ENCODE measurements around the gene MANBA.

GRCh38 chr4:102693262-102693850, 67.4 kb downstream of the MANBA start:
- TF ChIP-seq CHD4 (IDR thresholded peaks at IDR 0.05; ENCODE audit: borderline replicate concordance) (no peak), POLR2A (IDR thresholded peaks at IDR 0.05; ENCODE audit: low read length) (no peak), CTCF (IDR thresholded peaks at IDR 0.05) (no peak), MAX (IDR thresholded peaks at IDR 0.05) (no peak), KDM5A (IDR thresholded peaks at IDR 0.05) (no peak), POLR2AphosphoS2 (conservative IDR thresholded peaks at IDR 0.05; ENCODE audit: low read length) (no peak)
- TF ChIP-seq, protein P1, sequence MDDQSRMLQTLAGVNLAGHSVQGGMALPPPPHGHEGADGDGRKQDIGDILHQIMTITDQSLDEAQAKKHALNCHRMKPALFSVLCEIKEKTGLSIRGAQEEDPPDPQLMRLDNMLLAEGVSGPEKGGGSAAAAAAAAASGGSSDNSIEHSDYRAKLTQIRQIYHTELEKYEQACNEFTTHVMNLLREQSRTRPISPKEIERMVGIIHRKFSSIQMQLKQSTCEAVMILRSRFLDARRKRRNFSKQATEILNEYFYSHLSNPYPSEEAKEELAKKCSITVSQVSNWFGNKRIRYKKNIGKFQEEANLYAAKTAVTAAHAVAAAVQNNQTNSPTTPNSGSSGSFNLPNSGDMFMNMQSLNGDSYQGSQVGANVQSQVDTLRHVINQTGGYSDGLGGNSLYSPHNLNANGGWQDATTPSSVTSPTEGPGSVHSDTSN (IDR thresholded peaks at IDR 0.05), result no peak
- TF ChIP-seq, protein P2, sequence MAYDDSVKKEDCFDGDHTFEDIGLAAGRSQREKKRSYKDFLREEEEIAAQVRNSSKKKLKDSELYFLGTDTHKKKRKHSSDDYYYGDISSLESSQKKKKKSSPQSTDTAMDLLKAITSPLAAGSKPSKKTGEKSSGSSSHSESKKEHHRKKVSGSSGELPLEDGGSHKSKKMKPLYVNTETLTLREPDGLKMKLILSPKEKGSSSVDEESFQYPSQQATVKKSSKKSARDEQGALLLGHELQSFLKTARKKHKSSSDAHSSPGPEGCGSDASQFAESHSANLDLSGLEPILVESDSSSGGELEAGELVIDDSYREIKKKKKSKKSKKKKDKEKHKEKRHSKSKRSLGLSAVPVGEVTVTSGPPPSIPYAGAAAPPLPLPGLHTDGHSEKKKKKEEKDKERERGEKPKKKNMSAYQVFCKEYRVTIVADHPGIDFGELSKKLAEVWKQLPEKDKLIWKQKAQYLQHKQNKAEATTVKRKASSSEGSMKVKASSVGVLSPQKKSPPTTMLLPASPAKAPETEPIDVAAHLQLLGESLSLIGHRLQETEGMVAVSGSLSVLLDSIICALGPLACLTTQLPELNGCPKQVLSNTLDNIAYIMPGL (CRISPR knock-in tag; IDR thresholded peaks at IDR 0.05; ENCODE audit: borderline replicate concordance), result no peak
- TF ChIP-seq, protein P3, sequence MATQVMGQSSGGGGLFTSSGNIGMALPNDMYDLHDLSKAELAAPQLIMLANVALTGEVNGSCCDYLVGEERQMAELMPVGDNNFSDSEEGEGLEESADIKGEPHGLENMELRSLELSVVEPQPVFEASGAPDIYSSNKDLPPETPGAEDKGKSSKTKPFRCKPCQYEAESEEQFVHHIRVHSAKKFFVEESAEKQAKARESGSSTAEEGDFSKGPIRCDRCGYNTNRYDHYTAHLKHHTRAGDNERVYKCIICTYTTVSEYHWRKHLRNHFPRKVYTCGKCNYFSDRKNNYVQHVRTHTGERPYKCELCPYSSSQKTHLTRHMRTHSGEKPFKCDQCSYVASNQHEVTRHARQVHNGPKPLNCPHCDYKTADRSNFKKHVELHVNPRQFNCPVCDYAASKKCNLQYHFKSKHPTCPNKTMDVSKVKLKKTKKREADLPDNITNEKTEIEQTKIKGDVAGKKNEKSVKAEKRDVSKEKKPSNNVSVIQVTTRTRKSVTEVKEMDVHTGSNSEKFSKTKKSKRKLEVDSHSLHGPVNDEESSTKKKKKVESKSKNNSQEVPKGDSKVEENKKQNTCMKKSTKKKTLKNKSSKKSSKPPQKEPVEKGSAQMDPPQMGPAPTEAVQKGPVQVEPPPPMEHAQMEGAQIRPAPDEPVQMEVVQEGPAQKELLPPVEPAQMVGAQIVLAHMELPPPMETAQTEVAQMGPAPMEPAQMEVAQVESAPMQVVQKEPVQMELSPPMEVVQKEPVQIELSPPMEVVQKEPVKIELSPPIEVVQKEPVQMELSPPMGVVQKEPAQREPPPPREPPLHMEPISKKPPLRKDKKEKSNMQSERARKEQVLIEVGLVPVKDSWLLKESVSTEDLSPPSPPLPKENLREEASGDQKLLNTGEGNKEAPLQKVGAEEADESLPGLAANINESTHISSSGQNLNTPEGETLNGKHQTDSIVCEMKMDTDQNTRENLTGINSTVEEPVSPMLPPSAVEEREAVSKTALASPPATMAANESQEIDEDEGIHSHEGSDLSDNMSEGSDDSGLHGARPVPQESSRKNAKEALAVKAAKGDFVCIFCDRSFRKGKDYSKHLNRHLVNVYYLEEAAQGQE (IDR thresholded peaks at IDR 0.05), result no peak

Measured in A549 (cell line).